GM10847 (cell line): ENCODE results near the gene ECEL1.

Source experiments
- POLR2A ChIP-seq: IDR thresholded peaks from 2 replicates; pipeline ENCODE4 v1.6.1; 2011; ENCODE audit not compliant: insufficient read length; ENCODE audit errors: extremely low read depth

The ECEL1 gene

DNA sequence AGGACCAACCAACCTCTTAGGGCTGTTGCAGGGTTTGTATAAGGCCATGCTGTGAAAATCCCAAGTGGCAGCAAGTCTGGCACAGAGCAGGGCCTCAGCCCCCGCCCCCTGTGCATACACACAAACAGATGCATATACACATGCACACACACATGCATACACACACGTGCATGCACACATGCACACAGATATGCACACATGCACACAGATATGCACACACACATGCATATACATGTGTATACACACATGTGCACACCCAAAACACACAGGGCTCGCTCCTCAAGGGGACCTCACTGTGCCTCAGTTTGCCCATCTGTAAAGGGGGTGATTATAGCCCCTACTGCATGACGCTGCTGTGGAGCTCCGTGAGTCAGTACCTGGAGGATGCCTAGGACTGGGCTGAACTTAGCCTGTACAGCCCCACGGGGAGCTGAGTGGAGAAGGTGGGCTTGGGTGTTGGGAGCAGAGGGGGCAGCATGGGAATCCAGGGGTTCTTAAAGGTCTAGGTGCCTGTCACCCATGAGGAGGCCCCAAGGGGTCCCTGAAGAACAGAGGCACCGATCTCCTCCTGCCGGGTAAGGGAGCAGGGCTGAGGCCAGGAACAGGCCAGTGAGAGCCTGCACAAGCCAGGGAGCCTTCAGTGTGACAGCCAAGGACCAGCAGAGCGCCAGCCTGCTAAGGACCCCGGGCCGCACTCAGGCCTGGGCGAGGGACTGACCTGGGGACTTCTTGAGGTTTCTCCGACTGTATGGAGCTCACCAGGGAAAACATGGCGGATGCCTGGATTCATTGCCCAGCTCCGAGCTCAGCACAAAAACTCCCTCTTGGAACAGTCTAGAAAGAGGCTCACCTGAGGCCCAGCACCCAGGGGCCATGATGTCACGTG, 55.7 kb downstream of the ECEL1 start:
- no peak for TF ChIP-seq POLR2A
